Measurements from ENCODE around the gene TRAPPC3.

DNA sequence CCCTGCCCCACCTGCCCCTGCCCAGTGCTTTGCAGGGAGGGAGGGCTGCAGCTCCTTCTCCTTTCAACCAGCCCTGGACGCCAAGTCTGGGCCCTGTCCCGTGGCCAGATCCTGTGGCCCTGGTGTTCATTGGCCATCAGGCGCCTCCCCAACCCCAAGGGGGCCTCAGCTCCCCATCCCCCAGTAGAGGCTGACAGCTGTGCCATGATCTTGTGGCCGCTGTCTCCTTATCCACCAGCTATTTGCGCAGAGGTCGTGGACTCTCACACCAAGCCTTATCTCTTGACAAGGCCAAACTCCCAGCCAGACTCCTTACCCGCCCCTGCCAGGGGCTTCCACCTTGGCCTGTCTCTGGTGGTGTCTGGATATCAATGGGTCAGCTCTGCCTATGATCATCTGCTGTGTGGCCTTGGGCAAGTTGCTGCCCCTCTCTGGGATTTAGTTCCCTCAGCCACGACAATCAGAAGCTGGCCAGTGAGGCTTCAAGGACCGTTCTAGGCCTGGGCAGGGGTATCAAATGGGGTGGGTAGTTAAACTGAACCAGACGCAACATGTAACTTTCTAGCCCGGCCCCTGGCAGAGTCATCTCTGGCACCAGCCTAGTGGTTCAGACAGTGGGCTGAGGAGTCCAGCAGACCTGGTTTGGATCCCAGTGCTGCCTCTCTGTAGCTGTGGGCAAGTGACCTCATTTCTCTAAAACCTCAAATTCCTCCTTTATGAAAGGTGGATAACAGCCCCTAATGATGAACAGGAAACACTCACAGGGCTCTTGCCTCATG is 21.0 kb downstream of the TRAPPC3 start:
- TF ChIP-seq CTCF (IDR thresholded peaks at IDR 0.05): no peak
- TF ChIP-seq POLR2A (IDR thresholded peaks at IDR 0.05): no peak

Measured in esophagus squamous epithelium (tissue), 4 donors.